ENCODE data around the gene MED15.

The MED15 gene

GRCh38 chr22:20569059-20570058 lies 61.9 kb downstream of the MED15 start:
- peaks cover 64 to 85% of the 10 kb centered on the region in 2 donors for H3K36me3 ChIP-seq (ENCODE audit: control insufficient read depth in 1 of 2, insufficient read depth in 2 of 2, low read length in 2 of 2)
- no peaks in the 10 kb centered on the region for H3K9me3 ChIP-seq (ENCODE audit: control insufficient read depth in 1 of 2, low read length in 2 of 2)
- peaks cover 9 to 34% of the 10 kb centered on the region in 2 donors for H3K4me1 ChIP-seq (ENCODE audit: control insufficient read depth in 1 of 2, insufficient read depth in 2 of 2, low read length in 2 of 2)
- H3K27me3 ChIP-seq (ENCODE audit: low read depth, low read length), result no peaks in the 10 kb centered on the region
- peak overlapping the region; percentile 25 for H3K27ac ChIP-seq (ENCODE audit: low read length)
- H3K4me3 ChIP-seq (ENCODE audit: low read depth in 1 of 2, low read length in 2 of 2), result no peak overlapping the region

GRCh38 chr22:20571078-20571503 lies 63.7 kb downstream of the MED15 start:
- peaks cover 70 to 86% of the 10 kb centered on the region in 2 donors for H3K36me3 ChIP-seq (ENCODE audit: control insufficient read depth in 1 of 2, insufficient read depth in 2 of 2, low read length in 2 of 2)
- no peaks in the 10 kb centered on the region for H3K27me3 ChIP-seq (ENCODE audit: low read depth, low read length)
- H3K9me3 ChIP-seq (ENCODE audit: control insufficient read depth in 1 of 2, low read length in 2 of 2), result no peaks in the 10 kb centered on the region
- H3K4me1 ChIP-seq (ENCODE audit: control insufficient read depth in 1 of 2, insufficient read depth in 2 of 2, low read length in 2 of 2), result peaks cover 9 to 34% of the 10 kb centered on the region in 2 donors
- no peak overlapping the region for H3K4me3 ChIP-seq (ENCODE audit: low read depth in 1 of 2, low read length in 2 of 2)
- H3K27ac ChIP-seq (ENCODE audit: low read length), result no peak overlapping the region

GRCh38 chr22:20571531-20572007 lies 64.2 kb downstream of the MED15 start:
- peaks cover 73 to 87% of the 10 kb centered on the region in 2 donors for H3K36me3 ChIP-seq (ENCODE audit: control insufficient read depth in 1 of 2, insufficient read depth in 2 of 2, low read length in 2 of 2)
- no peak overlapping the region for H3K4me3 ChIP-seq (ENCODE audit: low read depth in 1 of 2, low read length in 2 of 2)
- H3K27me3 ChIP-seq (ENCODE audit: low read depth, low read length), result no peaks in the 10 kb centered on the region
- H3K4me1 ChIP-seq (ENCODE audit: control insufficient read depth in 1 of 2, insufficient read depth in 2 of 2, low read length in 2 of 2), result peaks cover 8 to 31% of the 10 kb centered on the region in 2 donors
- no peaks in the 10 kb centered on the region for H3K9me3 ChIP-seq (ENCODE audit: control insufficient read depth in 1 of 2, low read length in 2 of 2)
- no peak overlapping the region for H3K27ac ChIP-seq (ENCODE audit: low read length)

- H3K27ac ChIP-seq (ENCODE audit: low read length), result no peak overlapping the region
Measured at GRCh38 chr22:20572132-20572802, 64.9 kb downstream of the MED15 start.

GRCh38 chr22:20573176-20573832 lies 65.9 kb downstream of the MED15 start:
- H3K9me3 ChIP-seq (ENCODE audit: control insufficient read depth in 1 of 2, low read length in 2 of 2), result no peaks in the 10 kb centered on the region
- no peak overlapping the region for H3K4me3 ChIP-seq (ENCODE audit: low read depth in 1 of 2, low read length in 2 of 2)
- no peaks in the 10 kb centered on the region for H3K27me3 ChIP-seq (ENCODE audit: low read depth, low read length)
- peaks cover 4 to 20% of the 10 kb centered on the region in 2 donors for H3K4me1 ChIP-seq (ENCODE audit: control insufficient read depth in 1 of 2, insufficient read depth in 2 of 2, low read length in 2 of 2)
- H3K27ac ChIP-seq (ENCODE audit: low read length), result no peak overlapping the region
- peaks cover 66 to 83% of the 10 kb centered on the region in 2 donors for H3K36me3 ChIP-seq (ENCODE audit: control insufficient read depth in 1 of 2, insufficient read depth in 2 of 2, low read length in 2 of 2)

More at GRCh38 chr22:20572132-20572802, 64.9 kb downstream of the MED15 start:
- Histone ChIP-seq H3K36me3 (ENCODE audit: control insufficient read depth in 1 of 2, insufficient read depth in 2 of 2, low read length in 2 of 2) (peaks cover 72 to 87% of the 10 kb centered on the region in 2 donors), H3K4me3 (ENCODE audit: low read depth in 1 of 2, low read length in 2 of 2) (no peak overlapping the region), H3K9me3 (ENCODE audit: control insufficient read depth in 1 of 2, low read length in 2 of 2) (no peaks in the 10 kb centered on the region), H3K4me1 (ENCODE audit: control insufficient read depth in 1 of 2, insufficient read depth in 2 of 2, low read length in 2 of 2) (peaks cover 5 to 30% of the 10 kb centered on the region in 2 donors), H3K27me3 (ENCODE audit: low read depth, low read length) (no peaks in the 10 kb centered on the region)

GRCh38 chr22:20573833-20574615 lies 66.6 kb downstream of the MED15 start:
- H3K27me3 ChIP-seq (ENCODE audit: low read depth, low read length), result no peaks in the 10 kb centered on the region
- no peak overlapping the region for H3K27ac ChIP-seq (ENCODE audit: low read length)
- H3K9me3 ChIP-seq (ENCODE audit: control insufficient read depth in 1 of 2, low read length in 2 of 2), result no peaks in the 10 kb centered on the region
- peaks cover 4 to 12% of the 10 kb centered on the region in 2 donors for H3K4me1 ChIP-seq (ENCODE audit: control insufficient read depth in 1 of 2, insufficient read depth in 2 of 2, low read length in 2 of 2)
- no peak overlapping the region for H3K4me3 ChIP-seq (ENCODE audit: low read depth in 1 of 2, low read length in 2 of 2)
- peaks cover 68 to 83% of the 10 kb centered on the region in 2 donors for H3K36me3 ChIP-seq (ENCODE audit: control insufficient read depth in 1 of 2, insufficient read depth in 2 of 2, low read length in 2 of 2)

- Histone ChIP-seq H3K36me3 (ENCODE audit: control insufficient read depth in 1 of 2, insufficient read depth in 2 of 2, low read length in 2 of 2) (peaks cover 65 to 78% of the 10 kb centered on the region in 2 donors), H3K9me3 (ENCODE audit: control insufficient read depth in 1 of 2, low read length in 2 of 2) (no peaks in the 10 kb centered on the region), H3K27me3 (ENCODE audit: low read depth, low read length) (no peaks in the 10 kb centered on the region), H3K27ac (ENCODE audit: low read length) (no peak overlapping the region), H3K4me1 (ENCODE audit: control insufficient read depth in 1 of 2, insufficient read depth in 2 of 2, low read length in 2 of 2) (peaks cover 4 to 7% of the 10 kb centered on the region in 2 donors), H3K4me3 (ENCODE audit: low read depth in 1 of 2, low read length in 2 of 2) (no peak overlapping the region)
Measured at GRCh38 chr22:20574920-20575353, 67.5 kb downstream of the MED15 start.

- Histone ChIP-seq H3K27ac (ENCODE audit: low read length) (no peak overlapping the region), H3K27me3 (ENCODE audit: low read depth, low read length) (no peaks in the 10 kb centered on the region), H3K9me3 (ENCODE audit: control insufficient read depth in 1 of 2, low read length in 2 of 2) (no peaks in the 10 kb centered on the region), H3K4me1 (ENCODE audit: control insufficient read depth in 1 of 2, insufficient read depth in 2 of 2, low read length in 2 of 2) (peaks cover 4 to 7% of the 10 kb centered on the region in 2 donors), H3K36me3 (ENCODE audit: control insufficient read depth in 1 of 2, insufficient read depth in 2 of 2, low read length in 2 of 2) (peaks cover 66 to 86% of the 10 kb centered on the region in 2 donors), H3K4me3 (ENCODE audit: low read depth in 1 of 2, low read length in 2 of 2) (no peak overlapping the region)
Measured at GRCh38 chr22:20575724-20576444, 68.5 kb downstream of the MED15 start.

GRCh38 chr22:20576445-20576816 lies 69.0 kb downstream of the MED15 start:
- H3K36me3 ChIP-seq (ENCODE audit: control insufficient read depth in 1 of 2, insufficient read depth in 2 of 2, low read length in 2 of 2), result peaks cover 66 to 85% of the 10 kb centered on the region in 2 donors
- no peaks in the 10 kb centered on the region for H3K9me3 ChIP-seq (ENCODE audit: control insufficient read depth in 1 of 2, low read length in 2 of 2)
- peaks cover 4 to 7% of the 10 kb centered on the region in 2 donors for H3K4me1 ChIP-seq (ENCODE audit: control insufficient read depth in 1 of 2, insufficient read depth in 2 of 2, low read length in 2 of 2)
- H3K4me3 ChIP-seq (ENCODE audit: low read depth in 1 of 2, low read length in 2 of 2), result no peak overlapping the region
- H3K27ac ChIP-seq (ENCODE audit: low read length), result no peak overlapping the region
- H3K27me3 ChIP-seq (ENCODE audit: low read depth, low read length), result no peaks in the 10 kb centered on the region

GRCh38 chr22:20577045-20577444 lies 69.6 kb downstream of the MED15 start:
- Histone ChIP-seq H3K4me1 (ENCODE audit: control insufficient read depth in 1 of 2, insufficient read depth in 2 of 2, low read length in 2 of 2) (peaks cover 4 to 7% of the 10 kb centered on the region in 2 donors), H3K27me3 (ENCODE audit: low read depth, low read length) (no peaks in the 10 kb centered on the region), H3K27ac (ENCODE audit: low read length) (no peak overlapping the region), H3K4me3 (ENCODE audit: low read depth in 1 of 2, low read length in 2 of 2) (no peak overlapping the region), H3K36me3 (ENCODE audit: control insufficient read depth in 1 of 2, insufficient read depth in 2 of 2, low read length in 2 of 2) (peaks cover 65 to 83% of the 10 kb centered on the region in 2 donors), H3K9me3 (ENCODE audit: control insufficient read depth in 1 of 2, low read length in 2 of 2) (no peaks in the 10 kb centered on the region)
